ENCODE measurements around the gene BMP2K. TPM values are rescaled to one million over a fixed set of nuclear protein-coding genes. Genes with fewer than 3 reads are reported as not detected.
"Not testable (repeated sequence)": the region's sequence is repeated elsewhere in the genome, so short reads cannot be mapped to it uniquely, and the experiment has no call there.

BMP2K gene
- total and polyA plus RNA-seq, 2 donors (not counting 1 experiment from before 2014, with no cell fraction given) = 54.8 to 126 TPM

- no peaks in the 10 kb centered on the region for H3K27me3 ChIP-seq (ENCODE audit: control insufficient read depth, insufficient read depth, low read length)
- peaks cover 3% of the 10 kb centered on the region for H3K4me1 ChIP-seq (ENCODE audit: control insufficient read depth, extremely low read depth, insufficient read depth, low read length)
- no peak for DNase-seq (ENCODE audit: low read depth in 2 of 2)
- H3K9ac ChIP-seq (ENCODE audit: insufficient read depth, low read length) = no peak overlapping the region
- no peaks in the 10 kb centered on the region for H3K9me3 ChIP-seq (ENCODE audit: control insufficient read depth, insufficient read depth, low read depth, low read length)
- no peak overlapping the region for H3K4me3 ChIP-seq (replicated peaks in 1 of 4; ENCODE audit: control extremely low read depth in 1 of 4, insufficient read depth in 1 of 4, low read depth in 3 of 4, low read length in 4 of 4)
- no peak overlapping the region for H3K4me2 ChIP-seq (ENCODE audit: extremely low read depth, insufficient read depth, low read length)
- no peak overlapping the region for H3K27ac ChIP-seq (ENCODE audit: insufficient read depth, low read length)
- H2AFZ ChIP-seq (ENCODE audit: low read length) = no peak overlapping the region
- no peak for TF ChIP-seq EZH2 (IDR thresholded peaks at IDR 0.05; ENCODE audit: low read length, missing control alignments)
- H4K20me1 ChIP-seq (ENCODE audit: control insufficient read depth, extremely low read depth, insufficient read depth, low read length) = no peaks in the 10 kb centered on the region
- H3K36me3 ChIP-seq (ENCODE audit: control insufficient read depth, insufficient read depth, low read length) = no peaks in the 10 kb centered on the region
- H3K79me2 ChIP-seq (ENCODE audit: control insufficient read depth, insufficient read depth, low read length) = peaks cover 92% of the 10 kb centered on the region
Observed at GRCh38 chr4:78787392-78788006, 11.3 kb downstream of the BMP2K start.

GRCh38 chr4:78788007-78788889, 12.1 kb downstream of the BMP2K start:
- H2AFZ ChIP-seq (ENCODE audit: low read length) = no peak overlapping the region
- no peak for TF ChIP-seq CTCF (conservative IDR thresholded peaks at IDR 0.05 in 1 of 2, IDR thresholded peaks at IDR 0.05 in 1 of 2; ENCODE audit: low read depth in 1 of 2, low read length in 2 of 2)
- TF ChIP-seq EZH2 (IDR thresholded peaks at IDR 0.05; ENCODE audit: low read length, missing control alignments) = no peak
- H4K20me1 ChIP-seq (ENCODE audit: control insufficient read depth, extremely low read depth, insufficient read depth, low read length) = no peaks in the 10 kb centered on the region
- peaks cover 90% of the 10 kb centered on the region for H3K79me2 ChIP-seq (ENCODE audit: control insufficient read depth, insufficient read depth, low read length)
- no peak overlapping the region for H3K9ac ChIP-seq (ENCODE audit: insufficient read depth, low read length)
- no peaks in the 10 kb centered on the region for H3K9me3 ChIP-seq (ENCODE audit: control insufficient read depth, insufficient read depth, low read depth, low read length)
- DNase-seq (ENCODE audit: low read depth in 2 of 2) = peak in 1 of 2 donors; percentile 57
- H3K27me3 ChIP-seq (ENCODE audit: control insufficient read depth, insufficient read depth, low read length) = no peaks in the 10 kb centered on the region
- peaks cover 3% of the 10 kb centered on the region for H3K4me1 ChIP-seq (ENCODE audit: control insufficient read depth, extremely low read depth, insufficient read depth, low read length)
- H3K27ac ChIP-seq (ENCODE audit: insufficient read depth, low read length) = no peak overlapping the region
- no peak overlapping the region for H3K4me3 ChIP-seq (replicated peaks in 1 of 4; ENCODE audit: control extremely low read depth in 1 of 4, insufficient read depth in 1 of 4, low read depth in 3 of 4, low read length in 4 of 4)
- H3K36me3 ChIP-seq (ENCODE audit: control insufficient read depth, insufficient read depth, low read length) = no peaks in the 10 kb centered on the region
- no peak overlapping the region for H3K4me2 ChIP-seq (ENCODE audit: extremely low read depth, insufficient read depth, low read length)

GRCh38 chr4:78795594-78796416, 19.7 kb downstream of the BMP2K start:
- not testable (repeated sequence) for H3K27me3 ChIP-seq (ENCODE audit: control insufficient read depth, insufficient read depth, low read length); H3K4me2 ChIP-seq (ENCODE audit: extremely low read depth, insufficient read depth, low read length); H3K36me3 ChIP-seq (ENCODE audit: control insufficient read depth, insufficient read depth, low read length); DNase-seq (ENCODE audit: low read depth in 2 of 2); H3K4me1 ChIP-seq (ENCODE audit: control insufficient read depth, extremely low read depth, insufficient read depth, low read length); H3K9ac ChIP-seq (ENCODE audit: insufficient read depth, low read length); H2AFZ ChIP-seq (ENCODE audit: low read length); H3K4me3 ChIP-seq (replicated peaks in 1 of 4; ENCODE audit: control extremely low read depth in 1 of 4, insufficient read depth in 1 of 4, low read depth in 3 of 4, low read length in 4 of 4); H4K20me1 ChIP-seq (ENCODE audit: control insufficient read depth, extremely low read depth, insufficient read depth, low read length); H3K9me3 ChIP-seq (ENCODE audit: control insufficient read depth, insufficient read depth, low read depth, low read length); H3K27ac ChIP-seq (ENCODE audit: insufficient read depth, low read length)
- peaks cover 84% of the 10 kb centered on the region for H3K79me2 ChIP-seq (ENCODE audit: control insufficient read depth, insufficient read depth, low read length)
